GM18868 (cell line): ENCODE results near the gene LRIG3.
"Not testable (repeated sequence)": the region's sequence is repeated elsewhere in the genome, so short reads cannot be mapped to it uniquely, and the experiment has no call there.

ENCODE experiments used
- ATAC-seq: cut with Tn5 transposase; IDR thresholded peaks from one replicate; pipeline ENCODE4 v1.9.1; 2021; ENCODE audit warnings: mild to moderate bottlenecking, moderate library complexity; ENCODE audit not compliant: unreplicated experiment

The LRIG3 gene

DNA sequence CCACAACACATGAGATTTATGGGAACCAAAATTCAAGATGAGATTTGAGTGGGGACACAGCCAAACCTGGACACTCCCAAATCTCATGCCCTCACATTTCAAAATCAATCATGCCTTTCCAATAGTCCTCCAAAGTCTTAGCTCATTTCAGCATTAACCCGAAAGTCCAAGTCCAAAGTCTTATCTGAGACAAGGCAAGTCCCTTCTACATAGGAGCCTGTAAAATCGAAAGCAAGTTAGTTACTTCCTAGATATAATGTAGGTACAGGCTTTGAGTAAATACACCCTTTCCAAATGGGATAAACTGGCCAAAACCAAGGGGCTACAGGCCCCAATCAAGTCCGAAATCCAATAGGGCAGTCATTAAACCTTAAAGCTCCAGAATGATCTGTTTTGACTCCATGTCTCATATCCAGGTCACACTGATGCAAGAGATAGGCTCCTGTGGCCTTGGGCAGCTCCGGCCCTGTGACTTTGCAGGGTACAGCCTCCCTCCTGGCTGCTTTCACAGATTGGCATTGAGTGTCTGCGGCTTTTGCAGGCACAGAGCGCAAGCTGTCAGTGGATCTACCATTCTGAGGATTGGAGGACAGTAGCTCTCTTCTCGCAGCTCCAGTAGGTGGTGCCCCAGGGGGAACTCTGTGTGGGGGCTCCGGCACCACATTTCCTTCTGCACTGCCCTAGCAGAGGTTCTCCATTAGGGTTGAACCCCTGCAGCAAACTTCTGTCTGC is 60.1 kb downstream of the LRIG3 start:
- ATAC-seq: peak; percentile 35

DNA sequence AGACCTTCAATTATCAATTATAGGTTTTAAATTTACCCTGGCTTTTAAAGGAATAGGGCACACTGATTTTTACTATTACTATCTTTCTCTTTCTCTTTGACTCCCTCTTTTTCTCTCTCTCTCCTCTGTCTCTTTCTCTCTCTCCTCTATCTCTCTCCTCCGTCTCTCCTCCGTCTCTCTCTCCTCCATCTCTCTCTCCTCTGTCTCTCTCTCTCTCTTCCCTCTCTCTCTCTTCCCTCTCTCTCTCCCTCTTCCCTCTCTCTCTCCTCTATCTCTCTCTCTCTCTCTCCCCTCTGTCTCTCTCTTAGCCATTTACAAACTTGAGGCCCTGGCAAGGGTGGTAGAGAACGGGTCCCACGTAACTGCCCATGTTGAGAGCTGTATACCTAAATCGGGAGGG is 62.3 kb downstream of the LRIG3 start:
- no peak for ATAC-seq

DNA sequence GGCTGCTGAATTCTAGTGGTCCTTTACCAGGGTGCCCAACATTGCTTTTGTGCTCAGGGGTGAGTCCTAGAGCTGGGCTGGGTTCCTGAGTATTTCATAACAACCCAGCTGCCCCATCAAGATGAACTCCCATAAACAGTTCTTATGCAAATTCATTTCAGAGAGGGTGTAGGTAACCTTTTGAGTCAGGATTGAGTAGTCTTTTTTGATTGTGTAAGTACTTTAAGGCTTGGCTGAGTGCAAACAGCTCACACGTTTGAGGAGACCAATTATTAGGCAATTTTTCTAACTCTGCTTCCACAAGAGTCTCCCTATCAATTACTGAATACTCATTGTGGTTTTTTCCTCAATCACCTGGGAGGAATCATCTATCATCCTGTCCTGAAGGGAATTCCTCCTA is 63.1 kb downstream of the LRIG3 start:
- not testable (repeated sequence) for ATAC-seq

DNA sequence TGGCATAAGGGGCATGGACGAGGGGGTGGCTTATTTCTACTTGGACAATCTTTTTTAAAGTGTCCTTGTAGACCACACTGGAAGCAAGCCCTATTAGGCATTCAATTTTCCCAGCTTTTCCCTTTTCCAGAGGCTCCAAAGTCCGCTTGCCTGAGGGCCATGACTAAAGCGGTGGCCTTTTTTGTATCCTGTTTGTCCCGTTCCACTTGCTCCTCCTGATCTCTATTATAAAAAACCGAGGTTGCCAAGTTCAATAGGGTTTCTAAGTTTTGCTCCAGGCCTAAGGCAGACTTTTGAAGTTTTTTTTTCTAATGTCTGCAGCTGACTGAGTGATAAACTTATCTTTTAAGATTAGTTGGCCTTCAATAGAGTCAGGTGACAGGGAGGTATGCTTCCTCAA is 64.7 kb downstream of the LRIG3 start:
- ATAC-seq: not testable (repeated sequence)

DNA sequence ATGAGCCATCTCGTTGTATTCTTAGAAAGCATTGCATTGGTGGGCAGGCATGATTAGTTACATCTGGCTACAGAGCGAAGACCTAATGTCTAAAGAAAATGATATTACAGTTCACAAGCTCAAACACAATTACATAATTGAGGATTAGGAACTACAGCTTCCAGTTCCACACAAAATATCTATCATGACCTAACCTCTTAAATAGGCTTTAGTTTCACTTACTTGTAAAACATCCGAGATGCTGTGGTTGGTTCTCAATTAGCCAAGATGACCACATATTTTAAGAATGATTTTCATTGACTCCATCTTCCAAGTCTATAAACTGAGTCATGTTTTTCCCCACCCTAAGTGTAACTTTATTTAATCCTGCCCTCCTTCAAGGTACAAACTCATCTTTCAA is 69.5 kb downstream of the LRIG3 start:
- no peak for ATAC-seq

DNA sequence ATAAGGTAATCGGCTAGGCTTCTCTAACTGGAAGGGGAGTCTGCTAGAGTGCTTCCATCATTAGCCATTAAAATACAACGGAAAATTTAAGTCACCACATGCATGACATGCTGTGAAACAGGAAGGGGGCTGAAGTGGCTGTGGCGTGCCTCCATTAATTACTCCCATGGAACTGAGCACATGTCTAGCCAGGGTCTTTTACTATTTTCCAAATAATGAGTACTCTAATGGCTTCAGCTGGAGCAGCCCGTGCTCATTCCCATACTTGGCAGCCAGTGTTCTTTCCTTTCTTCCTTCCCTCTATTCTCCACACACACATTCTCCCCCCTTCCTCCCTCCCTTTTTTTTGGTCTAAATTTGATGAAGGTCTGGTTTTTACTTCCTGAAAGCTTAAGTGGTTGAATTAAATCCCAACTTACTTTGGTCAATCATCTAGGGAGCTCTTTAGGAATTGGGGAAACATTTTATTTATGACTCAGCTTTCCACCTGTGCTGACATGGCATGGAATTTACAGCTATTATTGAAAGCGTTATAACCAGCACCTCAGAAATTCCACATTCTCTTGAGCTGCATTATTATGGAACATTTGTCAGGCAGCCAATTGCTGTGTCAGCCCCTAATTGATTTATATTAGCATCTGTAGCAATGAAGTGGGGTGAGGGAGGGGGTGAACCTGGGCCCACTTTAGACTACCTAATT is 72.3 kb downstream of the LRIG3 start:
- ATAC-seq: no peak

DNA sequence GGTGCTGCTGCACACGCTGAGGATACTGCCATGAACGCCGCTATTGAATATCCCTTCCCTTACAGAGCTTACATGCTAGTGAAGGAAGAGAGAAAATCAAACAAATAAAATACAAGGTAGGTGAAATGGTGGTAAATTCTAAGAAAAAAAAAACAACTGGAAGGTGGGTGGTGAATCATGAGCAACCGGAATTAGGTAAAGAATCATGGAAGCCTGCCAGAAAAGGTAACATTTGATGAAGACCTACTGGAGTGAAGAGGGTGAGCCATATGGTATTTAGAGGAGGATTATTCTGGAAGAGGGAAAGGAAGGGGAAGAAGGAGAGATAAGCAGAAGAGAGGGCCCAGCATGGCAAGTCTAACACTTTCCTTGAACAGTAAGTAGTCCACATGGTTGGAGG is 76.1 kb downstream of the LRIG3 start:
- no peak for ATAC-seq

DNA sequence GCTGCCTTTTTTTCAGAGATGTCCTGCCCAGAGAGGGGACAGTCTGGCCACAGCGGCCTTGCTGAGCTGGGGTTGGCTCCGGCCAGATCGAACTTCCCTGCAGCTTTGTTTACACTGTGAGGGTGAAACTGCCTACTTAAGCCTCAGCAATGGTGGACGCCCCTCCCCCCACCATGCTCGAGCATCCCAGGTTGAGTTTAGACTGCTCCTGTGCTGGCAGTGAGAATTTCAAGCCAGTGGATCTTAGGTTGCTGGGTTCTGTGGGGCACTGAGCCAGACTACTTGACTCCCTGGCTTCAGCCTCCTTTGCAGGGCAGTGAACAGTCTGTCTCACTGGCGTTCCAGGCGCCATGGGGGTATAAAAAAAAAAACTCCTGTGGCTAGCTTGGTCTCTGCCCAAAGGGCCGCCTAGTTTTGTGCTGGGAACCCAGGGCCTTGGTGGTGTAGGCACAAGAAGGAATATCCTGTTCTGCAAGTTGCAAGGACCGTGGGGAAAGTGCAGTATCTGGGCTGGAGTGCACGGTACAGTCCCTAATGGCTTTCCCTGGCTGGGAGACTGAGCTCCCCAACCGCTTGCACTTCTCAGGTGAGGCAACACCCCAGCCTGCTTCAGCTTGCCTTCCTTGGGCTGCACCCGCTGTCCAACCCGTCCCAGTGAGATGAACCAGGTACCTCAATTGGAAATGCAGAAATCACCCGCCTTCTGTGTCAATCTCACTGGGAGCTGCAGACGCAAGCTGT is 79.1 kb downstream of the LRIG3 start:
- ATAC-seq: no peak

DNA sequence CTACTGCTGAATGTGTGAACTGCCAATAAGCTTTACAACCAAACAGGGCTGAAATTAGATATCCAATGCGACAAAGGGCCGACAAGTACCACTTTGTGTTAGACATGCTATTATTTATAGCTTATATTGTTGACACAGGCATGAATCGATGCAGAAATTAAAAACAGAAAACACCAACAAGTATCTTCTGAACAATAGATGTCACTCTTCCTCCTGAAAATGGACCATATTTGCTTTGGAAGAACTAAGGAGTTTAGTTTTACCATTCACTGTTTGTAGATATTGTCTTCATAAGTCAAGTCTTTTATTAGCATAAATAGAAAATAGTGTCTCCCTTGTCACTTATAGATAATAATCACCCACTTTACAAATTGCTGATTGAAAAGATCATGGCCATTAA is 86.5 kb downstream of the LRIG3 start:
- ATAC-seq: no peak

DNA sequence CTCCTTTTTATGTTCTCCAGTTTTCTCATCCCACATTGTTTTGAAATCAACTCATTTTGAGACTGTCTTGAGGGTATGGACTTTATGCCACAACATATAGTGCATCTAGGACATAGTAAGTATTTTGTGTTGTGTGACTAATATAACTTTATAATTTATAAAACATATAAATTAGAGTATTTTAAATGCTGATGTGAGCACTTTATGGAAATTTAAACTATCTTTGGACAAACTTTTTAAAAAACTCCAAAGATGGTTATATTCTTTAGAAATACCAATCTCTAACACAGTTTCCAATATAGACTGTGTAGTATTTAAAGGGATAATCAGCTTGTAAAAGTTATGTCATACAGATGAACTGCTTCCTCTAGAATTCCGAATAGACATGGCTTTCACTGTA is 87.4 kb downstream of the LRIG3 start:
- no peak for ATAC-seq
